ENCODE results near the gene AOPEP. TPM values are rescaled to one million over a fixed set of nuclear protein-coding genes. Genes with fewer than 3 reads are reported as not detected.

The AOPEP gene
- total and polyA plus RNA-seq, 11 donors: 105 to 310 (median 185) TPM

DNA sequence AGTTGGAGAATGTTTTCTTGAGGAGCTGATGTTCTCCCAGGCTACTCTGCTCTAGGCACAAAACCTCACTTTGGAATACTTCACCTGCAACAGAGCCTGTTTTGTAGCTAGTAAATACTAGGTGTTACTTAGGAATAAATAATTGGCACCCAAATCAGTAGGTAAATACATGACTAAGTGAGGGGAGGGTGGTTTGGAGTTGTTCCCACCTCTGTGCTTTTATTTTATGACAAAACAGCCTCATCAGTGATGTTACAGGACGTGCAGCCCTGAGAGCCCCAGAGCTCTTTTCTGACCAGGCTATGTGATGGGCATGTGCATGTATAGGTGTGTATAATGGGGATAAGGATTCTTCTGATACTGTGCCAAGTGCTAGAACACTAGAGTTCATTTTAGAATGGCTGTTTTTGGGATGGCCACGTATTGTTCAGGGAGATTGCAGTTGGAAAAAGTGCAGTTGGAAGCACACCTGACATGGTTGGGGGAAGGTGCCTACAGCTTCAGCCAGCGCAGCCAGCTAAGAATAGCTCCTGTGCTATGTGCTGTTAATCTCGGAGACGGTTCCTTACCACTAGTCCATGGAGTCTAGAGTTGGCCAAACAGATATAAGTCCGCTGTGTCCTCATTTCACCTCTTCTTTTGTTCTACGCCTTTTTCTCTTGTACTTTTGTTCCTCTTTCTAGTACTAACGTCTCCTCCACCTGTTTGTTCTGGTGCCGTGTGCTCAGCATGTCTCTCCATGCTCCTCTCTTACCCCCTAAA lies 306.3 kb downstream of the AOPEP start:
- 32 to 49% (median 36%) methylated on average over 9 of the region's 9 CpGs for WGBS, 4 donors
- peak overlapping the region in 11 of 12 donors; percentile 37 to 99 (median 62) for H3K27ac ChIP-seq
- no peaks in the 10 kb centered on the region for H3K9me3 ChIP-seq
- H3K4me1 ChIP-seq: peaks cover 3 to 99% (median 82%) of the 10 kb centered on the region in 12 donors
- peak overlapping the region in 4 of 12 donors; percentile 0 to 13 (median 8) for H3K4me3 ChIP-seq
- no peak for TF ChIP-seq CTCF (IDR thresholded peaks at IDR 0.05)
- no peak for TF ChIP-seq POLR2A (IDR thresholded peaks at IDR 0.05)
- ATAC-seq (peak; percentile 87 to 90 (median 90)), DNase-seq (peak in 1 of 5 donors; percentile 57)
- peaks cover 0 to 61% (median 12%) of the 10 kb centered on the region in 9 donors for H3K36me3 ChIP-seq
- no peaks in the 10 kb centered on the region for H3K27me3 ChIP-seq
- intact Hi-C loops (cut with DNase I): loop anchor here in 1 of 10 donors (1.0 kb wide), 1 partner anchor 11 kb away; no protein-coding TSS in a partner anchor

DNA sequence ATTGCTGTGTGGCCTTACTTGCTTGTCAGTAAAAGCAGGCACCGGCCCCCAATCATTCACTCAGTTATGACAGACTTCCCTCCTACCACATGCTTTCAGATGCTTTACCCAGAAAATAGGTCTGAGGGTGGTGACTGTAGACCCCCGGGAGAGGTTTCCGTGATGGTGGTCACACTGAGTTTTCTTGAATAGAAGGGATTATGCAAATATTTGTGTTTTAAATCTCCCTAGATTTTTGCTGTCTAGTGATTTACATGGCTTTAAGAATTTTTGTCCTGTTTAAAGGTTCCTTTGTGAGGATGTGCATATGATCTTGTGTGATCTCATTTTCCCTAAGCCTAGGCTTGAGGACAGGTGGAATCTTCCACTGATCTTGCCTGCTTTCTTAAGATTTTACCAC lies 309.3 kb downstream of the AOPEP start:
- intact Hi-C loops (cut with DNase I): no loop called here
- ATAC-seq: no peak
- H3K36me3 ChIP-seq: peaks cover 0 to 67% (median 12%) of the 10 kb centered on the region in 9 donors

DNA sequence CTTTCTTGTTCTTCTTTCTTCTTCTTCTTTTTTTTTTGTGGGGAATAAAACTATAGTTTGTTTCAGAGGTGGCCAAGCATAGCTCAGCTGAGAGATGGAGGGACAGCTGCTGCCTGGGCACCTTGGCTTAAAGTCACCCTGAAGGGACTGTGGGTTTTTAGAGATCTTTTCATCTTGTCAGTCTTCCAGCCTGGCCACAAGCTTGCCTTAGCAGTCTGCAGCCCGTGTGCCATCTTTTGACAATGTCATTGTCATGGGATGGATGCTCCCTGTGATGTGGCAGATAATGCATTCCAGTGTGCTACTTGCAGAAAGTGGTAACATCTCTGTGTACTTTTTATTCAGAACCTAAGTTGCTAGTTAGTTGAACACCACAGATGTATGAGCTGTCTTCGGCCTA lies 310.2 kb downstream of the AOPEP start:
- ATAC-seq: no peak
- 41 to 69% (median 52%) methylated on average over 2 of the region's 2 CpGs for WGBS, 4 donors
- peak overlapping the region in 5 of 12 donors; percentile 7 to 69 (median 25) for H3K27ac ChIP-seq
- no peak for TF ChIP-seq POLR2A (IDR thresholded peaks at IDR 0.05)
- no peak for TF ChIP-seq CTCF (IDR thresholded peaks at IDR 0.05)
- peaks cover 6 to 97% (median 75%) of the 10 kb centered on the region in 12 donors for H3K4me1 ChIP-seq
- intact Hi-C loops (cut with DNase I): no loop called here
- H3K4me3 ChIP-seq: no peak overlapping the region
- no peak for DNase-seq
- H3K36me3 ChIP-seq: peaks cover 0 to 65% (median 12%) of the 10 kb centered on the region in 9 donors
- no peaks in the 10 kb centered on the region for H3K27me3 ChIP-seq
- H3K9me3 ChIP-seq: no peaks in the 10 kb centered on the region

More for the DNA sequence above, 309.3 kb downstream of the AOPEP start:
- Histone ChIP-seq H3K4me1 (peaks cover 6 to 99% (median 77%) of the 10 kb centered on the region in 12 donors), H3K4me3 (no peak overlapping the region), H3K27me3 (no peaks in the 10 kb centered on the region), H3K27ac (peak overlapping the region in 3 of 12 donors; percentile 16 to 69 (median 21)), H3K9me3 (no peaks in the 10 kb centered on the region)
- no peak for DNase-seq
- WGBS, 4 donors: 55 to 81% (median 66%) methylated on average over 3 of the region's 3 CpGs
- TF ChIP-seq POLR2A (IDR thresholded peaks at IDR 0.05) (no peak), CTCF (IDR thresholded peaks at IDR 0.05) (no peak)

GRCh38 chr9:95037789-95038521 lies 311.5 kb downstream of the AOPEP start:
- intact Hi-C loops (cut with DNase I): no loop called here
- peaks cover 0 to 66% (median 12%) of the 10 kb centered on the region in 9 donors for H3K36me3 ChIP-seq
- H3K4me3 ChIP-seq: no peak overlapping the region
- H3K9me3 ChIP-seq: no peaks in the 10 kb centered on the region
- H3K4me1 ChIP-seq: peaks cover 6 to 94% (median 68%) of the 10 kb centered on the region in 12 donors
- no peak for TF ChIP-seq POLR2A (IDR thresholded peaks at IDR 0.05)
- TF ChIP-seq CTCF (IDR thresholded peaks at IDR 0.05): no peak
- WGBS, 4 donors: 52 to 68% (median 60%) methylated on average over 7 of the region's 7 CpGs
- ATAC-seq: no peak
- DNase-seq: no peak
- no peaks in the 10 kb centered on the region for H3K27me3 ChIP-seq
- H3K27ac ChIP-seq: peak overlapping the region in 9 of 12 donors; percentile 4 to 69 (median 26)

All from heart left ventricle (tissue), 16 donors.